ENCODE data around the gene SORCS2.

The SORCS2 gene

DNA sequence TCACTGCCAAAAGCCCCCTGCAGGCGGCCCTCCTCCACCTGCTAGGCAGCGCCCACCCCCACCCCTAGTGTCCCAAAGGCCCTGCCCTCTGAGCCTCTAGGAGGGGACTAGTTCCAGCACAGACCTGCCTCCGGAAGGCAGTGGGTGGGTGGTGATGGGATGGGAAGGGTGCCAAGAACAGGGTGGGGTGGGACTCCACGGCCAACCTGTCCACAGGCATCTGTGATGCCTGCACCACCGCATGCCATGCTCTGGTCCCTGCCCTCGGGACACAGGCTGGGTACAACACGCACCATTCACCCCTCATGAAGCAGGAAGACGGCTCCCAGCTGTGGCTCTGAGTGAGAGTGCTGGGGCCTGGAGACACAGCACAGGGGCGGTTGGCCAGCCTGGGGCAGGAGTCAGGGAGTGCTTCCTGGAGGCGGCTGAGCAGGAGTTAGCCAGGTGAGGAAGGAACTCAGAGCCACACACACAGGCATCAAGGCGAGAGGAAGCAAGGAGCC lies 485.5 kb downstream of the SORCS2 start:
- DNase-seq (ENCODE audit: low read depth), result no peak
- no peak overlapping the region for H3K4me3 ChIP-seq (ENCODE audit: low read length)
- no peak for TF ChIP-seq CTCF (conservative IDR thresholded peaks at IDR 0.05; ENCODE audit: low read length)

- no peak for TF ChIP-seq CTCF (conservative IDR thresholded peaks at IDR 0.05; ENCODE audit: low read length)
- DNase-seq (ENCODE audit: low read depth), result no peak
Observed at GRCh38 chr4:7678318-7678852, 486.0 kb downstream of the SORCS2 start.

GRCh38 chr4:7679406-7680040 lies 487.2 kb downstream of the SORCS2 start:
- no peak for TF ChIP-seq CTCF (conservative IDR thresholded peaks at IDR 0.05; ENCODE audit: low read length)
- no peak overlapping the region for H3K4me3 ChIP-seq (ENCODE audit: low read length)
- DNase-seq (ENCODE audit: low read depth), result no peak

More at GRCh38 chr4:7678318-7678852, 486.0 kb downstream of the SORCS2 start:
- H3K4me3 ChIP-seq (ENCODE audit: low read length), result no peak overlapping the region

- no peak for DNase-seq (ENCODE audit: low read depth)
- H3K4me3 ChIP-seq (ENCODE audit: low read length), result no peak overlapping the region
- no peak for TF ChIP-seq CTCF (conservative IDR thresholded peaks at IDR 0.05; ENCODE audit: low read length)
Observed at GRCh38 chr4:7680106-7680505, 487.8 kb downstream of the SORCS2 start.

- DNase-seq (ENCODE audit: low read depth), result no peak
- no peak for TF ChIP-seq CTCF (conservative IDR thresholded peaks at IDR 0.05; ENCODE audit: low read length)
- no peak overlapping the region for H3K4me3 ChIP-seq (ENCODE audit: low read length)
Observed at GRCh38 chr4:7680731-7681130, 488.4 kb downstream of the SORCS2 start.

GRCh38 chr4:7683126-7683703 lies 490.9 kb downstream of the SORCS2 start:
- TF ChIP-seq CTCF (conservative IDR thresholded peaks at IDR 0.05; ENCODE audit: low read length), result no peak
- H3K4me3 ChIP-seq (ENCODE audit: low read length), result no peak overlapping the region
- DNase-seq (ENCODE audit: low read depth), result no peak

- H3K4me3 ChIP-seq (ENCODE audit: low read length), result no peak overlapping the region
- no peak for DNase-seq (ENCODE audit: low read depth)
- no peak for TF ChIP-seq CTCF (conservative IDR thresholded peaks at IDR 0.05; ENCODE audit: low read length)
Observed at GRCh38 chr4:7684294-7684693, 492.0 kb downstream of the SORCS2 start.

Measured in AG10803 (cell line).